Keratinocyte (primary cell): ENCODE results near the gene LIG1. TPM values are rescaled to one million over a fixed set of nuclear protein-coding genes. Genes with fewer than 3 reads are reported as not detected.

Source experiments
- DNase-seq: peaks from one replicate; pipeline ENCODE4 v3.0.0-alpha.2; 2011; ENCODE audit warnings: low read depth, missing footprints, low spot score
- FAIRE-seq: peaks from 2 replicates; lab custom pipeline; 2011; peaks lifted over from hg19 to GRCh38; lab: Jason Lieb, UNC
- H2AFZ ChIP-seq: 2 replicates; pipeline ENCODE4 v1.6.0; 2012; ENCODE audit warnings: low read length, control low read depth, inconsistent platforms; ENCODE audit not compliant: control insufficient read depth
- H3K27ac ChIP-seq: 2 replicates; pipeline ENCODE4 v1.5.1; 2011; ENCODE audit warnings: low read length; ENCODE audit not compliant: control insufficient read depth, insufficient read depth
- H3K27me3 ChIP-seq: 3 replicates; pipeline ENCODE4 v1.6.0; 2011; ENCODE audit warnings: low read length; ENCODE audit not compliant: control insufficient read depth, insufficient read depth; ENCODE audit errors: extremely low read depth
- H3K36me3 ChIP-seq, 2 experiments: 2 replicates in 1 of 2; 3 replicates in 1 of 2; pipeline ENCODE4 v1.5.1; 2011; ENCODE audit warnings: low read length in 2 of 2, mild to moderate bottlenecking in 1 of 2; ENCODE audit not compliant: control insufficient read depth in 2 of 2, insufficient read depth in 2 of 2; ENCODE audit errors: extremely low read depth in 1 of 2
- H3K4me1 ChIP-seq: 3 replicates; pipeline ENCODE4 v1.5.1; 2011; ENCODE audit warnings: low read length; ENCODE audit not compliant: control insufficient read depth, insufficient read depth; ENCODE audit errors: extremely low read depth
- H3K4me2 ChIP-seq: 3 replicates; pipeline ENCODE4 v1.6.0; 2011; ENCODE audit warnings: low read depth, low read length; ENCODE audit not compliant: control insufficient read depth, insufficient read depth; ENCODE audit errors: extremely low read depth
- H3K4me3 ChIP-seq, 3 experiments: fragments of 200-600 bp in 1 of 3; sonication (generic) in 1 of 3; 2 replicates in 2 of 3; 3 replicates in 1 of 3; pipeline ENCODE4 v1.5.1; 2011 to 2016; ENCODE audit warnings: low read length in 3 of 3, mild to moderate bottlenecking in 3 of 3, control low read depth in 2 of 3, inconsistent platforms in 1 of 3, low read depth in 1 of 3, mixed read lengths in 1 of 3, mixed run types in 1 of 3, moderate library complexity in 1 of 3; ENCODE audit not compliant: control insufficient read depth in 2 of 3, insufficient read depth in 2 of 3; ENCODE audit errors: extremely low read depth in 1 of 3
- H3K79me2 ChIP-seq: 2 replicates; pipeline ENCODE4 v1.6.0; 2012; ENCODE audit warnings: low read length; ENCODE audit not compliant: control insufficient read depth, insufficient read depth
- H3K9ac ChIP-seq: 3 replicates; pipeline ENCODE4 v1.6.0; 2011; ENCODE audit warnings: low read length; ENCODE audit not compliant: control insufficient read depth, insufficient read depth; ENCODE audit errors: extremely low read depth
- H3K9me1 ChIP-seq: 3 replicates; pipeline ENCODE4 v1.6.0; 2011; ENCODE audit warnings: low read length; ENCODE audit not compliant: control insufficient read depth, insufficient read depth; ENCODE audit errors: extremely low read depth
- H3K9me3 ChIP-seq: 2 replicates; pipeline ENCODE4 v1.5.1; 2012; ENCODE audit warnings: low read depth, low read length; ENCODE audit not compliant: control insufficient read depth
- H4K20me1 ChIP-seq: 3 replicates; pipeline ENCODE4 v1.6.0; 2011; ENCODE audit warnings: low read length; ENCODE audit not compliant: control insufficient read depth, insufficient read depth; ENCODE audit errors: extremely low read depth
- CTCF ChIP-seq, 3 experiments: IDR thresholded peaks in 1 of 3; conservative IDR thresholded peaks in 1 of 3; optimal IDR thresholded peaks in 1 of 3; 2 replicates in 2 of 3; 3 replicates in 1 of 3; pipeline versions ENCODE3 to v1.5.1; 2011; ENCODE audit warnings: low read length in 3 of 3, mild to moderate bottlenecking in 3 of 3, moderate library complexity in 2 of 3, control low read depth in 1 of 3, inconsistent platforms in 1 of 3; ENCODE audit not compliant: insufficient read depth in 2 of 3; ENCODE audit errors: extremely low read depth in 1 of 3
- EZH2 ChIP-seq: IDR thresholded peaks from one replicate; pipeline ENCODE4 v1.6.1; 2012; ENCODE audit warnings: inconsistent platforms, mild to moderate bottlenecking, low read length, moderate library complexity
- dilution Hi-C: fragments of 300-500 bp; cut with MboI; formaldehyde crosslinking; loops from one replicate; pipeline ENCODE4 v1.7.0; 2020; ENCODE audit warnings: low sequenced_read_pairs; ENCODE audit not compliant: extremely low pct_ligation_motif_present
- polyA plus RNA-seq, 5 experiments: library from polyadenylated mRNA; depleted of rRNA in 3 of 5; stranded (reverse) in 3 of 5; stranded (forward) in 1 of 5; unstranded in 1 of 5; fragments of >200 nt; gene quantifications; 1 replicate in 1 of 5; 2 replicates in 3 of 5; 3 replicates in 1 of 5; pipeline versions ENCODE4 v1.2.1 to v1.2.3, GENCODE V29; 2011 to 2012; ENCODE audit warnings: missing spikeins in 2 of 5, low read depth in 1 of 5, low replicate concordance in 1 of 5

The LIG1 gene
- polyA plus RNA-seq, 1 donor (not counting 4 experiments of a cell fraction or from before 2014, with no cell fraction given) = 16.5 TPM

GRCh38 chr19:48121909-48122371 is 48.2 kb downstream of the LIG1 start:
- Histone ChIP-seq H3K4me1 (peaks cover 35% of the 10 kb centered on the region), H3K79me2 (no peaks in the 10 kb centered on the region), H3K9me3 (no peaks in the 10 kb centered on the region), H3K4me3 (no peak overlapping the region), H3K36me3 (peaks cover 0 to 15% of the 10 kb centered on the region in 2 experiments), H3K27me3 (no peaks in the 10 kb centered on the region), H3K9ac (peak overlapping the region; percentile 43), H3K9me1 (no peaks in the 10 kb centered on the region), H4K20me1 (no peaks in the 10 kb centered on the region), H3K4me2 (peak overlapping the region; percentile 22), H3K27ac (peak overlapping the region; percentile 60), H2AFZ (peak overlapping the region; percentile 48)
- TF ChIP-seq CTCF (optimal IDR thresholded peaks at IDR 0.05 in 1 of 3, IDR thresholded peaks at IDR 0.05 in 1 of 3, conservative IDR thresholded peaks at IDR 0.05 in 1 of 3; ENCODE audit: extremely low read depth in 1 of 3, insufficient read depth in 2 of 3, low read length in 3 of 3) = no peak
- TF ChIP-seq EZH2 = no peak
- peak; percentile 89 for FAIRE-seq
- dilution Hi-C loops = no loop called here
- no peak for DNase-seq

GRCh38 chr19:48121066-48121465 is 49.1 kb downstream of the LIG1 start:
- H2AFZ ChIP-seq = no peak overlapping the region
- no peaks in the 10 kb centered on the region for H3K9me3 ChIP-seq
- no peaks in the 10 kb centered on the region for H3K9me1 ChIP-seq
- DNase-seq (no peak), FAIRE-seq (no peak)
- TF ChIP-seq CTCF (optimal IDR thresholded peaks at IDR 0.05 in 1 of 3, IDR thresholded peaks at IDR 0.05 in 1 of 3, conservative IDR thresholded peaks at IDR 0.05 in 1 of 3; ENCODE audit: extremely low read depth in 1 of 3, insufficient read depth in 2 of 3, low read length in 3 of 3) = no peak
- no peak for TF ChIP-seq EZH2
- H3K79me2 ChIP-seq = no peaks in the 10 kb centered on the region
- peaks cover 34% of the 10 kb centered on the region for H3K4me1 ChIP-seq
- no peaks in the 10 kb centered on the region for H3K27me3 ChIP-seq
- no peaks in the 10 kb centered on the region for H4K20me1 ChIP-seq
- H3K36me3 ChIP-seq = peaks cover 0 to 20% of the 10 kb centered on the region in 2 experiments
- no peak overlapping the region for H3K9ac ChIP-seq
- no peak overlapping the region for H3K4me3 ChIP-seq
- no peak overlapping the region for H3K4me2 ChIP-seq
- dilution Hi-C loops = no loop called here
- no peak overlapping the region for H3K27ac ChIP-seq
